K562 (cell line): ENCODE data around the gene NTRK1. TPM values are rescaled to one million over a fixed set of nuclear protein-coding genes. Genes with fewer than 3 reads are reported as not detected.

Experiments
- ARID4B ChIP-seq: sonication (generic); formaldehyde crosslinking; IDR thresholded peaks from 2 replicates; pipeline ENCODE4 v1.8.0; 2022; ENCODE audit warnings: mild to moderate bottlenecking, missing genetic modification reagents
- ARNT ChIP-seq, 2 experiments: fragments of 450-650 bp; IDR thresholded peaks; 2 replicates each; pipeline ENCODE4 v1.6.1; 2016; ENCODE audit warnings: mild to moderate bottlenecking in 1 of 2
- CCNT2 ChIP-seq: IDR thresholded peaks from 2 replicates; pipeline ENCODE4 v1.6.1; 2011; ENCODE audit warnings: borderline replicate concordance, low read depth, mild to moderate bottlenecking, moderate library complexity, mixed read lengths, low read length; ENCODE audit not compliant: insufficient read length; ENCODE audit errors: extremely low read depth
- CTBP1 ChIP-seq: fragments of 450-650 bp; IDR thresholded peaks from 2 replicates; pipeline ENCODE4 v1.6.1; 2016; ENCODE audit warnings: borderline replicate concordance
- DEAF1 ChIP-seq: fragments of 450-650 bp; formaldehyde crosslinking; IDR thresholded peaks from 2 replicates; pipeline ENCODE4 v1.4.0; 2020; ENCODE audit warnings: mild to moderate bottlenecking, moderate library complexity
- EHMT2 ChIP-seq: fragments of 450-650 bp; IDR thresholded peaks from 2 replicates; pipeline ENCODE4 v1.6.1; 2018; ENCODE audit warnings: antibody characterized with exemption
- HDAC2 ChIP-seq: fragments of 450-650 bp; IDR thresholded peaks from 2 replicates; pipeline ENCODE4 v1.6.1; 2016; ENCODE audit warnings: mild to moderate bottlenecking
- HMGN3 ChIP-seq: IDR thresholded peaks from 2 replicates; pipeline ENCODE4 v1.6.1; 2011; ENCODE audit warnings: borderline replicate concordance, low read depth, mild to moderate bottlenecking, mixed read lengths, low read length; ENCODE audit not compliant: insufficient read length; ENCODE audit errors: extremely low read depth
- MAZ ChIP-seq, 2 experiments: fragments of 450-650 bp in 1 of 2; sonication (generic) in 1 of 2; formaldehyde crosslinking; IDR thresholded peaks in 1 of 2; conservative IDR thresholded peaks in 1 of 2; 2 replicates each; pipeline versions ENCODE4 v1.4.0 to v1.5.0; 2020; ENCODE audit warnings: mild to moderate bottlenecking in 1 of 2, missing genetic modification reagents in 1 of 2
- MCM3 ChIP-seq: fragments of 450-650 bp; IDR thresholded peaks from 2 replicates; pipeline ENCODE4 v1.6.1; 2016
- NRF1 ChIP-seq, 2 experiments: fragments of 450-650 bp; IDR thresholded peaks in 1 of 2; conservative IDR thresholded peaks in 1 of 2; 2 replicates each; pipeline ENCODE4 v1.6.1; 2014; ENCODE audit warnings: mild to moderate bottlenecking in 2 of 2
- SPI1 ChIP-seq: IDR thresholded peaks from 2 replicates; pipeline ENCODE4 v1.6.1; 2011; ENCODE audit warnings: low read depth, low read length, control low read depth, borderline replicate concordance
- TFAM ChIP-seq: fragments of 250-450 bp; sonication (Bioruptor Pico); conservative IDR thresholded peaks from 2 replicates; pipeline ENCODE4 v1.5.0; 2021; ENCODE audit warnings: mild to moderate bottlenecking, moderate library complexity
- UBTF ChIP-seq, 2 experiments: IDR thresholded peaks; 2 replicates each; pipeline ENCODE4 v1.6.1; 2012; ENCODE audit warnings: improper control_type of control experiment in 2 of 2, low read depth in 2 of 2, low read length in 2 of 2, borderline replicate concordance in 1 of 2
- YY1 ChIP-seq, 3 experiments: IDR thresholded peaks; 2 replicates each; pipeline ENCODE4 v1.6.1; 2011; ENCODE audit warnings: low read length in 2 of 3, mild to moderate bottlenecking in 2 of 3, moderate library complexity in 2 of 3, borderline replicate concordance in 1 of 3, control low read depth in 1 of 3, low read depth in 1 of 3; ENCODE audit not compliant: insufficient read depth in 3 of 3, insufficient replicate concordance in 2 of 3, control insufficient read depth in 1 of 3, insufficient read length in 1 of 3; ENCODE audit errors: extremely low read depth in 1 of 3
- ZBTB2 ChIP-seq: fragments of 450-650 bp; IDR thresholded peaks from 2 replicates; pipeline ENCODE4 v1.6.1; 2016; ENCODE audit warnings: antibody characterized with exemption
- ZKSCAN3 ChIP-seq: fragments of 250-450 bp; sonication (Bioruptor Pico); IDR thresholded peaks from 2 replicates; pipeline ENCODE4 v1.4.0; 2020
- polyA plus RNA-seq, 8 experiments: library from polyadenylated mRNA; depleted of rRNA in 4 of 8; stranded (reverse) in 5 of 8; unstranded in 3 of 8; fragments of >200 nt; fragmentation: Nextera tagmentation in 2 of 8; fragmentation: Illumina TruSeq in 1 of 8; extraction: Ambion mirVana in 2 of 8; extraction: Trizol in 1 of 8; gene quantifications; 2 replicates each; pipeline versions ENCODE4 v1.2.1 to v1.2.3, GENCODE V29; 2011 to 2014; ENCODE audit warnings: inconsistent platforms in 1 of 8, missing spikeins in 1 of 8
- total RNA-seq, 7 experiments: library from RNA; depleted of rRNA in 6 of 7; stranded (reverse); fragments of >200 nt in 6 of 7; fragmentation: Illumina TruSeq in 2 of 7; extraction: Trizol in 2 of 7; gene quantifications; 2 replicates each; pipeline versions ENCODE4 v1.2.1 to v1.2.3, GENCODE V29; 2011 to 2021; ENCODE audit warnings: low replicate concordance in 1 of 7

NTRK1 gene
- total and polyA plus RNA-seq, 9 of the 15 experiments (the other 6 are each of a cell fraction or from before 2014, with no cell fraction given), result 0.46 to 30.0 (median 7.9) TPM

GRCh38 chr1:156860113-156860627 is 495 bp upstream of the NTRK1 start (continued):
- no peak for TF ChIP-seq ARID4B (CRISPR knock-in tag)
- peak in 1 of 2 experiments; percentile 19; a peak in 1 of 4 replicates for TF ChIP-seq UBTF (IDR thresholded peaks at IDR 0.05; ENCODE audit: borderline replicate concordance in 1 of 2, low read depth in 2 of 2, low read length in 2 of 2)
- TF ChIP-seq EHMT2, result peak; percentile 49; the same call in 1 of the 2 replicates
- peak; percentile 86 for TF ChIP-seq HDAC2
- TF ChIP-seq MAZ (CRISPR knock-in tag; conservative IDR thresholded peaks at IDR 0.05 in 1 of 2, IDR thresholded peaks at IDR 0.05 in 1 of 2), result peak; percentile 39 to 82
- TF ChIP-seq ARNT (IDR thresholded peaks at IDR 0.05), result peak in 1 of 2 experiments; percentile 21; a peak in 1 of 4 replicates
- no peak for TF ChIP-seq ZKSCAN3 (CRISPR knock-in tag)
- TF ChIP-seq NRF1 (conservative IDR thresholded peaks at IDR 0.05 in 1 of 2, IDR thresholded peaks at IDR 0.05 in 1 of 2), result peak in 1 of 2 experiments; percentile 27; a peak in 2 of 4 replicates
- peak; percentile 83 for TF ChIP-seq DEAF1 (CRISPR knock-in tag)
- TF ChIP-seq CCNT2, result no peak
- TF ChIP-seq MCM3, result no peak
- peak; percentile 41 for TF ChIP-seq HMGN3
- peak in 1 of 3 experiments; percentile 40 for TF ChIP-seq YY1 (IDR thresholded peaks at IDR 0.05; ENCODE audit: borderline replicate concordance in 1 of 3, control insufficient read depth in 1 of 3, extremely low read depth in 1 of 3, insufficient read depth in 3 of 3, insufficient read length in 1 of 3, insufficient replicate concordance in 2 of 3, low read depth in 1 of 3, low read length in 2 of 3)
- peak; percentile 56; the same call in 1 of the 2 replicates for TF ChIP-seq ZBTB2
- peak; percentile 90 for TF ChIP-seq CTBP1
- no peak for TF ChIP-seq SPI1
- no peak for TF ChIP-seq TFAM (CRISPR knock-in tag)
